Activated T-cell treated with anti-CD3 and anti-CD28 coated beads for 24 hours (primary cell): ENCODE results near the gene HOXA11.

Experiments used
- DNase-seq: peaks from one replicate; pipeline ENCODE4 v3.0.0-alpha.2; 2020; ENCODE audit warnings: low read depth

HOXA11 gene

DNA sequence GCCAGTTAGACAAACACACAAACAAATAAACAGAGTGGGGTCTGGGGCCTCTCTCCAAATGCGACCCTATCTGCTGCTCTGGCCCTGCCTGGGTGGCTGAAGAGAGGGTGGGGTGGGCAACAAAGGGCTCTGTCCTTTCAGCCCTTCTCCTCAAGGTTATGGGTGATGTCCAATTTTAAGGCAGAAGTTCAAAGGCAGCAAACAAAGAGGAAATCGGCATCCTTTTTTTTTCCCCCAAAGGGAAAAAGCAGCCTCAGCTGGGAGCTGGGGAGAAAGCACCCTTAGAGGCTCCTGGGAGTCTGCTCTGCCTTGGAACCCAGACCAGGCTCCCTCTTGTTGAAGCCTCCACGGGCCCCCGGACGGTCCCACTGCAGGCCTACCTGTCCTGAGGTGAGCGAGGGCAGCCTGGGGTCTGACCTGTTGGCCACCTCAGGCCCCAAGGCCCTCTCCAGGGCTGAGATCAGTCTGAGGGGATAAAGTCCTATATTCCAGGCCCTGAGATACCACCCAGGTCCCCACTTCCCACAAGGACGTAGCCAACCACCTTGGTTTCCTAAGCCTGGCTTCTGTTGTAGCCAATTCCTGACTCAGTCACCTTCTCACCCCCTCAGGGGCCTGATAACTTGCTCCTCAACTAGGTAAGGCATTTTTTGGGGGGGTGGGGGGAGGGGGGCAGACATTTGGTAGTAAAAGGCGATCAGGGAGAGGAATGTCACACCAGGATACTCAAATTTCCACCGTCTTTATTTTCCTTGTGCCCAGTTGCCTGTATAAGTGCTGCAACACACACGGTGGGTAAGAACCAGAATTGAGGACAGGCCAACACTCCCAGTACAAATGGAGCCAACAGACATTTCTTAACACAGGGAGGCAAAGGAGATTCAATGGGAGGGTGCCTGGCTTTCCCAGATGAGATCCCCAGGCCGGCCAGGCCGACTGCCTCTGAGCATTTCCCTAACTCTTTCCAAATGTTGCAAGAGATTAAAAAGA is 4.3 kb downstream of the HOXA11 start:
- DNase-seq, result no peak

GRCh38 chr7:27179503-27180430 is 5.3 kb downstream of the HOXA11 start:
- DNase-seq, result peak; percentile 52

GRCh38 chr7:27179030-27179429 is 6.0 kb downstream of the HOXA11 start:
- no peak for DNase-seq

- DNase-seq, result no peak
These were observed 6.7 kb downstream of the HOXA11 start for GRCh38 chr7:27178366-27178765.

DNA sequence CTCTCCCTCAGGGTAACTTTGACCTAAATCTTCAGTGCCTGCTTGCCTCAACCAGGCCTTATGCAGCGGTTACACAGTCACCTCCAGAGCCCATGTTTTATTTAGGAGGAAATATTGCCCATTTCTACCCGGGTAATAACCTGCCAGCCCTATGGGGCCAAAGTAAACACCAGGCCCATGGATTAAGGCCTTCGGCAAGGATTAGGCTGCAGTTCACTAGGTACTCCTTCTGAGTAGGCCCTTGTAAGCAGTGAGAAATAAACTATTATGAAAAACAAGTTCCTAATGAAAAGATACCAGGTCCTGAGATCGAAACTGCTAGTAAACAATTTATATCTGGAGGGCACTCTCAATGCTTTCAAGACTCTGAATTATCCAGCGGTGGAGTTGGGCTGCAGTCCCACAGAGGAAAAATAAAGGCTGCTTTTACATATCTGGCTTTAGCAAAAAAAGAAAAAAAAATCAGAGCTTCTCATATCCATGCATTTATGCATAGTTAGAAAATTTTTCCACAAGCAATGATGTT is 7.2 kb downstream of the HOXA11 start:
- DNase-seq, result no peak

DNA sequence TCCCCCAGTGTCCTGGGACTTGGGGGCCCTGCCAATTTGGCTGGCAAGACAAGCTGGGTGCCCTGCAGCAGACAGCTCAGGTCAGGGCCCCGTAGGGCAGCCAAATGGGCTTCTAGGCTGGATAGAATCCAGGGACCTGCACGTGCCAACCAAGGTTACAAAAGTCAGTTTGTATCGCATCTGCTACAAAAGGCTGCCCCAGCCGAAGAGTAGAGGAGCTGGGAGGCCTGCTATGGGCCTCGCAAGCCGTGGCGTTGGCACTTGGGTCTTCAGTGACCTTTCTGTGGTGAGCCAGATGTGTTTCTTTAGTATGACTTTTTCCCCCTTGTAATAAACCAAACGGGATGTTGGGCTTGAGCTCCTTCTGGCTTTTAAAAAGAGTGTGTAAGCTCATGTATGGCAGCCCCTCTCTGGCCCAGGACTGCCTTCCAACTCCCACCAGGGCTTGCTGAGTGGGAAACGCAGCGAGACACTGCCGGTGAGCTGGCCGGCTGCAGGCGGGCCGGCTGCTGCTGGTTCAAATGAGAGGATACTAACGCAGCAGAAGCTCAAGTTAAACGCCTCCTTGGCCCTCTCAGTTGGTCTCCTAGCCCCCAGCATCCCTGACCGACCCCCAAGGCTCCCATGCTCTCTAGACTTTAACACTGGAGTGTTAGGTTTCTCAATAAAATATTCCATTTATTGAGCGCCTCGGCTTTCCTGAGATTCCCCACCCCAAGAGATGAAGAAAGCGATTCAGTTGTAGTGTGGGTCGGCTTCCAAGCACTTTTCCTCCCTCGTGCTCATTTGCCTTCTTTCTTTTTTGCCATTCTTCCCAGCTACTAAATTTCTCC is 7.9 kb downstream of the HOXA11 start:
- DNase-seq, result no peak

- no peak for DNase-seq
These were observed 8.5 kb downstream of the HOXA11 start for GRCh38 chr7:27176524-27176845.

DNA sequence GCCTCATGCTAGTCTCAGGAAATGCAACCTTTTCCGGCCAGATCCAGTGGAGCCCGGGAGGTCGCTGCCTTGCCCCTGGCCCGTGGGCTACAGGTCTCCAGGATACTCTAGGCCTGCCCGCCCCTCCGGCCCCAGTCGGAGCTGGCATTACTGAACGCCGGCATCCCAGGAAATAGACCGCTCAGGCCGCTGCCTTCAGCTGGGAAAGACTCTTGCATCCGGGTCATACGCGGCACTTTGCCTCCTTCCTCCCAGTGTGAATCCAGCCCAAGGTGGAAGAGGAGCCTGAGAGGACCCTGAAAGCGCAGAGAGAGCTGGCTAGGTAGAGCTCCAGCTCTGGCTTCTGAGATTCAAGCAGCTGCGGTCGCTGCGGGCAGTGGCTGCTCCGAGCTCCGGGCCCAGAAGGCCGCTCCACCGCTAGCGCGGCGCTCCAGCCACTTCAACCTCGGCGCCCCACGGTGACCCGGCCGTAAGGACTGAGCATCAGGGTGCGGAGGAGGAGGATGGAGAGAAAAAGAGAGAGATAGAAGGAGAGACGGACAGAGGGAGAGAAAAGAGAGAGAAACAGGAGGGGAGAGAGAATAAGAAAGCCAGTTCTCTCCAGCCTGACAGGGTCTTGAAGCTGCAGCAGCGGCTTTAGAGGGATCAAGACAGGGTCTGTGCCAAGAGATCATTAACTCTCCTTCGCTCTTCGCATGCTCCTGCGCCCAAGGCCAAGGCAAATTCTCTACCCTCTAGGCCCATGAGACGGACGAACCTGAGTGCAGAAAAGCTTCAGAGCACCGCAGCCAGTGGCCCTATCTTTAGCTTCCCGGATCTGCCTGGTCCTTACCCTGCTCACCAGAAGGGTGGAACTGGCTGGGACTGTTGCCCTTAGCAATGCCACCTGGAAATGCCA is 9.2 kb downstream of the HOXA11 start:
- no peak for DNase-seq

- DNase-seq, result no peak
These were observed 10.0 kb downstream of the HOXA11 start for GRCh38 chr7:27174874-27175625.

- no peak for DNase-seq
These were observed 10.8 kb downstream of the HOXA11 start, which contains the start of gene HOXA10 for GRCh38 chr7:27173956-27174873. Gene HOXA10, minus strand, starts transcription at chr7:27174320. Its CDS starts 14 bp downstream, at chr7:27174306.

- DNase-seq, result no peak
These were observed 11.5 kb downstream of the HOXA11 start for GRCh38 chr7:27173511-27173955.

DNA sequence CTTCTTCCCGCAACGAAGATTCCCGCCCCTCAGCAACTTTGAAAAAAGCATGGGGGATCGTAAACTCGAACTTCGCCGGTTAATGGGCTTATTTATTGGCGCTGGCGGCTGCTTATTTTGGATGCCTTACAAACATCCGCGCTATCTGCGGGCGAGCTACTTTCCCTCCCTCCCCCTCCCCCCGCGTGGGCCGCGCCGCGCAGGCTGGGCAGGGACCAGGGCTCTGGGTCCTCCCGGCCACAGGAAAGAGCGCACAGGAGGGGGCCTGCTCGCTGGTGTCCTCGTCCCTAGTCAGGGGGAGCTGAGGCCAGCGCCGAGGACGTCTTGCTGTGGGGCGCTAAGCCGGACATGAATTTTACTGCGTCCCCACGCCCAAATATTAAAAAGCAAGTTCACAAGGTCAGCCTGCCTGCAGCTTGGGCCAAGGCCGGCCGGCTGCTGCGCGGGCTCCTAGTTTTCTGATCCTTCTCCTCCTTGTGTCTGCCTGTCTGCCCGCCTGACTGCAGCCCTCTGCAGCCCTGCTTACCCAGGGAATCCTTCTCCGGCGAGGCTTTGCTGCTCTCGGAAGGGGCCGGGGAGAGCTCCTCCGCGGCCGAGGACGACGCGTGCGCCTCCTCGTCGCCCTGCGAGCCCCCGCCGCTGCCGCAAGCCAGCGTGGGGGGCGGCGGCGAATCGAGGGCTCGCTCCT is 12.1 kb downstream of the HOXA11 start:
- DNase-seq, result no peak

DNA sequence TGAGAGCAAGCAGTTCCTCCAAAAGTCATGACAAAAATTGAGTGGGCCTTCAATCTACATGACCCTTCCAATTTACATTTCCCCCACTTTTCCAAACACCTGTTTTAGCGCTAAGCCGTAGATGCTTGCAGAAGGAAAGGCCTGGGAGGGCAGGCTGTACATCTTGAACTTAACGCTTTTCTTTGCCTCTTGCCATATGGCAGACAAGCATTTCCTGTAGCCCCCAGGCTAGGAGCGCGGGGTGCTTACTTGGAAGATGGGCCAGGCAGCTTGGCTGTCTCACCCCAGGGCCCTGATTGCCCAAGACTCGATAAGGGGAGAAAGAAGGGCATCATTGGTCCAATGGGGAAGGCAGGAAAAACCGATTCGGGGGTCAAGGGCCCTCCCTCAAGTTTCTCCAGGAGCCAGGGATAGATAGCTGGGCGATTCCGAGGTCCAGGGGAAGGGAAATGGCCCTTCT is 12.7 kb downstream of the HOXA11 start:
- no peak for DNase-seq

- DNase-seq, result no peak
These were observed 13.3 kb downstream of the HOXA11 start for GRCh38 chr7:27171637-27172314.

- DNase-seq, result no peak
These were observed 13.8 kb downstream of the HOXA11 start for GRCh38 chr7:27171325-27171636.

DNA sequence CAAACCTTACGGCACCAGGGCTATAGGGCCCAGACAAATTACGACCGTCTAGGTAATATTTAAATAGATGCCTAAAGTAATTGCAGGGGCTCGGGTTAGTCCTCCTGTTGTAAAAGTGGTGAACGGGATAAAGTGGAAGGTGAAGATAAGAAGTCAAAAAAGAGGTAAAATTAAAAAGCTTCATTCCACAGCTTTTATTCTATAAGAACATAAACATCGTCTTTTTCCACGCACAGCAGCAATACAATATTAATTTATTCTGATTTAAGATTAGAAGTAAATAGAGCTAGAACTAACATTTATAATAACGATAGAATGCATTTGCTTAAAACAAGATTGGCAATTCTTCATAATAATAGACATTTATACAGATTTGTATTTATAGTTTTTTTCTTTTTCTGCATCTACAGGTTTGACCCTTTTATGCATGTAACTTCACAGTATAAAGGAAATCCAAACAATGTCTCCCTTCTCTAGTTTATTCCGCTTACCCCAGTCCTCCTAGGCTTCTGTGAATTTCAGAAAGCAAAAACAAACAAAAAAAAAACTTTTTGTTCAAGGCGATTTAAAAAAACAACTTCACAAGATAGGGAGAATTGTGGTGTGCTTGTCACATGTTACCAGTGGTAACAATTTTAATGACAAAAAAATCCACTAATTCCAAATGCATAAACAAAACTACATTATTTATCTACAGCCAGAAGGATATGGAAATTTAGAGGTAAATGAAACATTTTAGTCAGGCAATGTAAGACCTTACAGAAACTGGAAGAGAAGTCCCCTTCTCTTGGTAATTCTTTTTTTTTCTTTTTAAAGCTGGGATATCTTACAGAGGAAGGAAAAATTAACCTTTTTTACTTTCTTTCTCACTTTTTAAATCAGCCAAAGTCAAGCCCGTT is 14.4 kb downstream of the HOXA11 start:
- DNase-seq, result no peak
